Stimulated activated CD4-positive, alpha-beta T cell treated with anti-CD3 and anti-CD28 coated beads, Interleukin-2, amount 100 ng/mL, for 24 hours (primary cell): ENCODE results near the gene CDA.

Source experiments
- DNase-seq, 2 donors: peaks; one replicate each; pipeline ENCODE4 v3.0.0-alpha.2; 2020

Gene CDA

GRCh38 chr1:20588634-20589225 is at the start of gene CDA:
TSS of gene CDA (plus strand) at chr1:20589097. CDS start at chr1:20589130, 33 bp downstream.
- no peak for DNase-seq

- no peak for DNase-seq
Measured at GRCh38 chr1:20540281-20540680, 48.6 kb upstream of the CDA start.

GRCh38 chr1:20546637-20547036 is 42.3 kb upstream of the CDA start:
- DNase-seq, result no peak

GRCh38 chr1:20551161-20551560 is 37.7 kb upstream of the CDA start:
- DNase-seq, result no peak

GRCh38 chr1:20551945-20552727 is 36.8 kb upstream of the CDA start, which contains the start of gene FAM43B:
TSS of gene FAM43B (plus strand) at chr1:20552573. CDS start at chr1:20552974, 401 bp downstream.
- DNase-seq, result peak in 1 of 2 donors; percentile 32

GRCh38 chr1:20552728-20553445 is 36.0 kb upstream of the CDA start:
- no peak for DNase-seq

GRCh38 chr1:20555025-20555757 is 33.7 kb upstream of the CDA start:
- DNase-seq, result no peak

GRCh38 chr1:20555758-20556120 is 33.2 kb upstream of the CDA start:
- no peak for DNase-seq

- no peak for DNase-seq
Measured at GRCh38 chr1:20558191-20558590, 30.7 kb upstream of the CDA start.

GRCh38 chr1:20560966-20561365 is 27.9 kb upstream of the CDA start:
- no peak for DNase-seq

- DNase-seq, result no peak
Measured at GRCh38 chr1:20565234-20565633, 23.7 kb upstream of the CDA start.

GRCh38 chr1:20569523-20570098 is 19.3 kb upstream of the CDA start:
- no peak for DNase-seq

- DNase-seq, result no peak
Measured at GRCh38 chr1:20571427-20571826, 17.5 kb upstream of the CDA start.

- no peak for DNase-seq
Measured at GRCh38 chr1:20573987-20574386, 14.9 kb upstream of the CDA start.

- DNase-seq, result peak; percentile 64 to 87
Measured at GRCh38 chr1:20574686-20575540, 14.0 kb upstream of the CDA start.

- DNase-seq, result no peak
Measured at GRCh38 chr1:20575541-20576336, 13.2 kb upstream of the CDA start.

GRCh38 chr1:20578062-20578461 is 10.8 kb upstream of the CDA start:
- DNase-seq, result no peak

- no peak for DNase-seq
Measured at GRCh38 chr1:20578721-20579395, 10.0 kb upstream of the CDA start.

- no peak for DNase-seq
Measured at GRCh38 chr1:20584890-20585289, 4.0 kb upstream of the CDA start.

- DNase-seq, result no peak
Measured at GRCh38 chr1:20586953-20587660, 1.8 kb upstream of the CDA start.
